B cell (primary cell): ENCODE measurements around the gene SLC19A1. TPM values are rescaled to one million over a fixed set of nuclear protein-coding genes. Genes with fewer than 3 reads are reported as not detected.

ENCODE experiments used
- ATAC-seq: fragments of 200-7000 bp; cut with Tn5 transposase; one replicate; pipeline ENCODE4 v1.10.0; 2021; ENCODE audit warnings: low read depth, mild to moderate bottlenecking, moderate number of reproducible peaks, moderate library complexity
- CTCF ChIA-PET: fragments of 350-600 bp; sonication (Branson Sonifier 250); formaldehyde crosslinking; loops from one replicate; lab custom pipeline; 2021; ENCODE audit warnings: antibody characterized with exemption, inconsistent platforms; lab: Charles Lee
- POLR2A ChIA-PET: fragments of 350-600 bp; sonication (Branson Sonifier 250); formaldehyde crosslinking; loops from one replicate; lab custom pipeline; 2021; ENCODE audit warnings: antibody characterized with exemption; lab: Charles Lee
- DNase-seq: peaks from one replicate; pipeline ENCODE4 v3.0.0; 2013
- H2AFZ ChIP-seq: 2 replicates; pipeline ENCODE4 v1.6.1; 2012; ENCODE audit warnings: mild to moderate bottlenecking, low read depth, low read length; ENCODE audit not compliant: insufficient read depth, poor library complexity, severe bottlenecking
- H3K27ac ChIP-seq, 2 donors: 1 replicate in 1 of 2; 2 replicates in 1 of 2; pipeline ENCODE4 v1.5.1; 2012 to 2013; ENCODE audit warnings: low read length in 2 of 2, mild to moderate bottlenecking in 2 of 2, moderate library complexity in 1 of 2
- H3K27me3 ChIP-seq, 4 experiments: fragments of 200-600 bp in 1 of 4; sonication (generic) in 1 of 4; replicated peaks in 1 of 4; 1 replicate in 2 of 4; 2 replicates in 2 of 4; pipeline versions ENCODE4 v1.6.1 to v1.7.0; 2013 to 2016; ENCODE audit warnings: low read length in 3 of 4, mild to moderate bottlenecking in 2 of 4, mixed read lengths in 1 of 4, moderate library complexity in 1 of 4; ENCODE audit not compliant: insufficient read depth in 4 of 4, control insufficient read depth in 3 of 4; ENCODE audit errors: control extremely low read depth in 1 of 4
- H3K36me3 ChIP-seq, 2 experiments: replicated peaks in 1 of 2; 1 replicate in 1 of 2; 2 replicates in 1 of 2; pipeline versions ENCODE4 v1.6.1 to v1.7.1; 2013; ENCODE audit warnings: low read length in 1 of 2; ENCODE audit not compliant: insufficient read depth in 2 of 2, control insufficient read depth in 1 of 2; ENCODE audit errors: control extremely low read depth in 1 of 2, extremely low read depth in 1 of 2
- H3K4me1 ChIP-seq, 2 donors: fragments of 200-600 bp in 1 of 2; sonication (generic) in 1 of 2; 1 replicate in 1 of 2; 2 replicates in 1 of 2; pipeline versions ENCODE4 v1.5.1 to v1.6.1; 2013 to 2017; ENCODE audit warnings: low read length in 2 of 2; ENCODE audit not compliant: control insufficient read depth in 2 of 2, insufficient read depth in 2 of 2
- H3K4me2 ChIP-seq: replicated peaks from 2 replicates; pipeline ENCODE3; 2012; ENCODE audit warnings: mild to moderate bottlenecking, low read depth, low read length; ENCODE audit not compliant: poor library complexity, severe bottlenecking
- H3K4me3 ChIP-seq, 5 experiments: fragments of 200-600 bp in 1 of 5; sonication (generic) in 1 of 5; 1 replicate in 3 of 5; 2 replicates in 2 of 5; pipeline versions ENCODE4 v1.5.1 to v1.7.0; 2011 to 2016; ENCODE audit warnings: low read length in 4 of 5, mild to moderate bottlenecking in 4 of 5, low read depth in 2 of 5, control low read depth in 1 of 5, moderate library complexity in 1 of 5; ENCODE audit not compliant: insufficient read depth in 1 of 5; ENCODE audit errors: control extremely low read depth in 1 of 5, extremely low read depth in 1 of 5
- H3K79me2 ChIP-seq: fragments of 200-600 bp; sonication (generic); one replicate; pipeline ENCODE4 v1.6.0; 2016; ENCODE audit warnings: low read length; ENCODE audit not compliant: control insufficient read depth, insufficient read depth
- H3K9ac ChIP-seq: fragments of 200-600 bp; sonication (generic); 2 replicates; pipeline ENCODE4 v1.6.1; 2017; ENCODE audit warnings: mild to moderate bottlenecking, low read length, moderate library complexity
- H3K9me3 ChIP-seq, 3 donors: one replicate each; pipeline versions ENCODE4 v1.6.1 to v1.7.1; 2013; ENCODE audit warnings: low read length in 2 of 3; ENCODE audit not compliant: control insufficient read depth in 2 of 3, insufficient read depth in 1 of 3; ENCODE audit errors: control extremely low read depth in 1 of 3
- H4K20me1 ChIP-seq: 2 replicates; pipeline ENCODE4 v1.6.0; 2012; ENCODE audit warnings: mild to moderate bottlenecking, low read length; ENCODE audit not compliant: insufficient read depth, control insufficient read depth, poor library complexity, severe bottlenecking
- H3K27ac Mint-ChIP-seq: one replicate; pipeline ENCODE4 v1.8.0; 2021; ENCODE audit warnings: mixed read lengths
- H3K27me3 Mint-ChIP-seq: one replicate; pipeline ENCODE4 v1.8.0; 2021; ENCODE audit warnings: mixed read lengths
- H3K4me1 Mint-ChIP-seq: one replicate; pipeline ENCODE4 v1.8.0; 2021; ENCODE audit warnings: mixed read lengths
- H3K4me3 Mint-ChIP-seq: one replicate; pipeline ENCODE4 v1.8.0; 2021; ENCODE audit warnings: mixed read lengths
- H3K9me3 Mint-ChIP-seq: one replicate; pipeline ENCODE4 v1.8.0; 2022; ENCODE audit warnings: mixed read lengths; ENCODE audit not compliant: insufficient read depth
- CTCF ChIP-seq: fragments of 200-600 bp; IDR thresholded peaks from one replicate; pipeline ENCODE4 v1.8.0; 2022; ENCODE audit warnings: antibody characterized with exemption, mild to moderate bottlenecking
- EZH2 ChIP-seq: IDR thresholded peaks from 2 replicates; pipeline ENCODE4 v1.6.1; 2012; ENCODE audit warnings: borderline replicate concordance, low read depth, mild to moderate bottlenecking, moderate library complexity, low read length; ENCODE audit not compliant: insufficient read depth, poor library complexity, severe bottlenecking
- WGBS: methylation state at CpG from one replicate; pipeline ENCODE4 v1.1.5; 2013; ENCODE audit warnings: missing lambda C conversion rate; ENCODE audit not compliant: insufficient coverage; 5-methylcytosine and 5-hydroxymethylcytosine counted together
- intact Hi-C: fragments of 100-400 bp; cut with micrococcal nuclease; formaldehyde crosslinking; loops from one replicate; pipeline ENCODE4 v1.10.0; 2022
- polyA plus RNA-seq: library from polyadenylated mRNA; depleted of rRNA; stranded (reverse); fragments of >200 nt; gene quantifications from 2 replicates; pipeline ENCODE4 v1.2.3, GENCODE V29; 2012
- total RNA-seq, 2 donors: library from RNA; stranded (reverse); fragments of 120-200 nt in 1 of 2; gene quantifications; 1 replicate in 1 of 2; 2 replicates in 1 of 2; pipeline versions ENCODE4 v1.2.3 to v1.2.4, GENCODE V29; 2013 to 2022

SLC19A1 gene
- total and polyA plus RNA-seq, 2 donors (not counting 1 experiment from before 2014, with no cell fraction given): 8.7 to 10.1 TPM

- Histone ChIP-seq H3K4me1 (no peaks in the 10 kb centered on the region), H4K20me1 (no peaks in the 10 kb centered on the region), H3K4me2 (no peak overlapping the region), H3K27me3 (no peaks in the 10 kb centered on the region), H3K79me2 (no peaks in the 10 kb centered on the region), H3K36me3 (no peaks in the 10 kb centered on the region), H3K9me3 (no peaks in the 10 kb centered on the region), H2AFZ (no peak overlapping the region), H3K9ac (no peak overlapping the region), H3K27ac (no peak overlapping the region), H3K4me3 (no peak overlapping the region)
- ChIA-PET CTCF (no interaction called here), POLR2A (no interaction called here)
- Mint-ChIP-seq H3K27me3 (peaks cover 4% of the 10 kb centered on the region), H3K27ac (no peak overlapping the region), H3K4me1 (no peaks in the 10 kb centered on the region), H3K4me3 (no peak overlapping the region), H3K9me3 (no peaks in the 10 kb centered on the region)
- no peak for DNase-seq
- intact Hi-C loops: no loop called here
- no peak for TF ChIP-seq EZH2
- TF ChIP-seq CTCF: no peak
- WGBS: 88% methylated on average over 5 of the region's 6 CpGs
- ATAC-seq: no peak
Observed at GRCh38 chr21:45499970-45500577, 42.2 kb downstream of the SLC19A1 start.

- H3K27me3 Mint-ChIP-seq: peaks cover 4% of the 10 kb centered on the region
- no peak overlapping the region for H3K27ac Mint-ChIP-seq
- WGBS: 90% methylated on average over 25 of the region's 25 CpGs
- ChIA-PET CTCF (no interaction called here), POLR2A (no interaction called here)
- no peak for TF ChIP-seq CTCF
- TF ChIP-seq EZH2: no peak
- no peaks in the 10 kb centered on the region for H3K27me3 ChIP-seq
- no peak overlapping the region for H3K27ac ChIP-seq
- H3K4me2 ChIP-seq: no peak overlapping the region
- no peak for ATAC-seq
- no peaks in the 10 kb centered on the region for H3K4me1 ChIP-seq
- DNase-seq: no peak
- H3K36me3 ChIP-seq: no peaks in the 10 kb centered on the region
- H3K9me3 ChIP-seq: no peaks in the 10 kb centered on the region
- no peak overlapping the region for H3K9ac ChIP-seq
- H2AFZ ChIP-seq: no peak overlapping the region
- no peaks in the 10 kb centered on the region for H3K4me1 Mint-ChIP-seq
- H3K4me3 ChIP-seq: no peak overlapping the region
- H3K9me3 Mint-ChIP-seq: no peaks in the 10 kb centered on the region
- no peak overlapping the region for H3K4me3 Mint-ChIP-seq
- no peaks in the 10 kb centered on the region for H3K79me2 ChIP-seq
- H4K20me1 ChIP-seq: no peaks in the 10 kb centered on the region
- intact Hi-C loops: no loop called here
Observed at GRCh38 chr21:45499201-45499750, 43.0 kb downstream of the SLC19A1 start.
